ENCODE results near the gene TRIP13. TPM values are rescaled to one million over a fixed set of nuclear protein-coding genes. Genes with fewer than 3 reads are reported as not detected.
A peak's percentile ranks its signal among the peaks of the same experiment; 100 is the strongest.

The TRIP13 gene
- total RNA-seq, 1 donor = 29.8 TPM

DNA sequence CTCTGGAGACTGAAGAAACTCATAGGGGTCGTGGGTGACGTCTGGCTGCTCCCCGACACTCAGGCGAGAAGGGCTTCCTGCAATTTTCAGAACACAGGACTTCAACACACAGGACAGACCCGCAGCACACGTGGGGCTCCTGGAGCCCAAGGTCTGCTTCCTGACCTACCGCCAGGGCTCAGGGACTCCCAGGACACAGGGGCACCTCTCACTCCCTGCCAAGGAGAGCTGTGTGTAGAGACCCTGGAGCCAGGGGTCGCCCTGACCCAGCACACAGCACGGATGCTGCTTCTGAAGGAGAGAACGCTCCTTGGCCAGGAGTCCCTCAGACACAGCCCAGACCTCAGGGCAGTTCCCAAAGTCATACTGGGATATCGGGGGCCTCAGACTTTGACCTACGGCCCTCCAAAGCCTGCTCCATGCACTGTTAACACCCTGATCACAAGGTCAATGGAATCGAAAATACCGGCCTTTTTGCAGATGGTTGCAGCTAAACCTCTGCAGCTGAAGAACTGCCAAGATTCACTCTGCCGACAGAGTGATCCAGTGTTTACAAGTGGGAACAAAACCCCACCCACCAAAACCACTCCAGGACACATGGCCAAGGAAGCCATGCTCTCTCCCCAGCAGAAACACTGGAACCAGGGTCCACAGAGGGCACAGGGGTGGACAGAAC lies 28.1 kb upstream of the TRIP13 start:
- peak; percentile 16 for DNase-seq (ENCODE audit: low read depth)
- no peak overlapping the region for H3K4me3 ChIP-seq (ENCODE audit: low read depth, low read length)
- TF ChIP-seq CTCF (IDR thresholded peaks at IDR 0.05; ENCODE audit: insufficient read depth, low read depth, low read length) = no peak

DNA sequence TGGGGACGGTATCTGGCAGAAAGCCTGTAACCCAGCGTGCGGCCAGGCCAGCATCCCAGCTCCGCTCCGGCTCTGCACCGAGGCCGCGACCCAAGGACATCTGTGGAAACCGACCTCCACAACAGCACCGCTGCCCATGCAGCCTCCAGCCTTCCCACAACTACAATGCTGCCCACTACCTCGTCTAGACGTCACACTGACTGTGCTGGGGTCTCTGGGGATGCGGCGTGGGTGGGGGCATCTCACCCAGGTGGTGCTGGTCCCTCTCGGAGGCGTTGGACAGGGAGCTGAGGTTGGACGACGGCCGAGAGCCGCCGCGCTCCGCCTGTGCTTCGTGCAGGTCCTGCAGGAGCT lies 27.5 kb upstream of the TRIP13 start:
- DNase-seq (ENCODE audit: low read depth) = no peak
- H3K4me3 ChIP-seq (ENCODE audit: low read depth, low read length) = no peak overlapping the region
- no peak for TF ChIP-seq CTCF (IDR thresholded peaks at IDR 0.05; ENCODE audit: insufficient read depth, low read depth, low read length)

DNA sequence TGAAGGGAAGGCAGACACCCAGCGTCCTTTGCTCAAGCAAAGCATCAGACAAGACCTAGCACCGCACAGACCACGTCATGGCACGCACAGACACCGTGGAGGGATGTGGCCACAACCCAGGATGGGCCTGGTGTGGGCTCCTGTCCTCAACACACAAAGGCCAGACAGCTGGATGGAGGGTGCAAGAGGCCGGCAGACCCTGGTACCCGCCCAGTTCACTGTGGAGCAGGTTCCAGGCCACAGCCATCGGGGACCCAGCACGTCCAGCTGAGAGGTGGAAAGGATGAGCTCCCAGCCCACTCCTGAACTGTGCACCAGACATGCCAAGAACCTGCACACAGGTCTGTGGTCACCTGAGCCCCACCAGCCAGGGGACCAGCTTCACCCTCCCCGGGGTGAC lies 26.9 kb upstream of the TRIP13 start:
- no peak for TF ChIP-seq CTCF (IDR thresholded peaks at IDR 0.05; ENCODE audit: insufficient read depth, low read depth, low read length)
- H3K4me3 ChIP-seq (ENCODE audit: low read depth, low read length) = no peak overlapping the region
- no peak for DNase-seq (ENCODE audit: low read depth)

DNA sequence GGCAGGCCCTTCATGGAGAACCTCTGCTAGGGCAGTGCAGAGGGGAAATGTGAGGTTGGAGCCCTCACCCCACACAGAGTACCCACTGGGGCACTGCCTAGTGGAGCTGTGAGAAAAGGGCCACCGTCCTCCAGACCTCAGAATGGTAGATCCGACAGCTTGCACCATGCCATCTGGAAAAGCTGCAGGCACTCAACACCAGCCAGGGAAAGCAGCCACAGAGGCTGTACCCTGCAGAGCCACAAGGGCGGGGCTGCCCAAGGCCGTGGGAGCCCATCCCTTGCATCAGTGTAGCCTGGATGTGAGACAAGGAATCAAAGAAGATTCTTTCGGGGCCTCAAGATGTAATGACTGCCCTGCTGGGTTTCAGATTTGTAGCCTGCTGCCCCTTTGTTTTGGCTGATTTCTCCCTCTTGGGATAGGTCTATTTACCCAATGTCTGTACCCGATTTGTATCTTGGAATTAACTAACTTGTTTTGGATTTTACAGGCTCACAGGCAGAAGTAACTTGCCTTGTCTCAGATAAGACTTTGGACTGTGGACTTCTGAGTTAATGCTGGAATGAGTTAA lies 25.3 kb upstream of the TRIP13 start:
- no peak for TF ChIP-seq CTCF (IDR thresholded peaks at IDR 0.05; ENCODE audit: insufficient read depth, low read depth, low read length)
- H3K4me3 ChIP-seq (ENCODE audit: low read depth, low read length) = no peak overlapping the region
- DNase-seq (ENCODE audit: low read depth) = no peak

GRCh38 chr5:868428-869135 lies 24.1 kb upstream of the TRIP13 start:
- H3K4me3 ChIP-seq (ENCODE audit: low read depth, low read length) = no peak overlapping the region
- no peak for DNase-seq (ENCODE audit: low read depth)
- TF ChIP-seq CTCF (IDR thresholded peaks at IDR 0.05; ENCODE audit: insufficient read depth, low read depth, low read length) = no peak

DNA sequence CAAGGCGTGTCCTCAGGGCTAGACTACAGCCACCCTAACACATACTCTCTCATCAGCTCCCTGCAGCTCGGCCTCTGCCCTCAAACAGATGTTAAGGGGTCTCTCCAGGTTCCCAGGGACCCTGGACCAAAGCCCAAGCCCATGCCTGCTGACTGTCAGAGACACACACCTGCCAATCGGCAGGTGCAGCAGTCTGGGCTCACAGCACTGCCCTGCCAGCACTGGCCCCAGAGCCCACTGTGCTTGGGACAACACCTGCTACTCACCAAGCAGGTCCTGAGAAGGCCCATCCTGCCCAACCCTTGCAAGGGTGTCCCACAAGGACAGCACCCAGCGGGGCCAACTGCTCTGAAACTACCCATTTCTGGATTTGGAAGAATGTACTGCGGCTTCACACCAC lies 21.7 kb upstream of the TRIP13 start:
- DNase-seq (ENCODE audit: low read depth) = no peak
- TF ChIP-seq CTCF (IDR thresholded peaks at IDR 0.05; ENCODE audit: insufficient read depth, low read depth, low read length) = no peak
- H3K4me3 ChIP-seq (ENCODE audit: low read depth, low read length) = no peak overlapping the region
